ENCODE measurements around the gene CDH16.
"Not testable (repeated sequence)": the region's sequence is repeated elsewhere in the genome, so short reads cannot be mapped to it uniquely, and the experiment has no call there.

CDH16 gene

DNA sequence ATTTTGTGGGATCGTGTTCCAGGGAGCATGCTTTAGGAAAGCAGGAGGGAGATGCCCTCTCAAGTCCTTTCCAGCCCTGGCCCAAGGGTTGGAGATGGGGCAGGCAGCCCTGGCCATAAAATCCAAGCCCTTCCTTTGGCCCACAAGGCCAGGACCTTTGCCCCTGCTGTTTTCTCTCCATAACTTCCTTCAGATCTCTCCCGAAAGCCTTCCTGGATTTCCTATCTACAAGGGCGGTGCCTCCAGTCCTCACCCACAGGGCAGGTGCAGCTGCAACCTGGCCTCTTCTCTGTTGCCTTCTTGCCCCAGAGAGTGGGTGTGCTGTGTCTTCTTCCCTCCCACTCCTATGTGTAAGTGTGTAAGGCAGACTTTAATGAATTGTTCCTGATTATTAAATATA is 46.8 kb downstream of the CDH16 start:
- H3K36me3 Mint-ChIP-seq: peaks cover 1% of the 10 kb centered on the region
- H3K27ac Mint-ChIP-seq: no peak overlapping the region
- no peak for DNase-seq
- no peak overlapping the region for H3K4me3 Mint-ChIP-seq
- no peaks in the 10 kb centered on the region for H3K9me3 Mint-ChIP-seq
- H3K4me1 Mint-ChIP-seq: peaks cover 39% of the 10 kb centered on the region
- CTCF ChIA-PET: interaction anchor here (0.6 to 9.1 kb wide), 5 partner anchors 10 to 144 kb away, joined by 4 to 117 read pairs (median 6); partner anchors contain the start of genes NAE1 and RRAD
- peaks cover 8% of the 10 kb centered on the region for H3K27me3 Mint-ChIP-seq

DNA sequence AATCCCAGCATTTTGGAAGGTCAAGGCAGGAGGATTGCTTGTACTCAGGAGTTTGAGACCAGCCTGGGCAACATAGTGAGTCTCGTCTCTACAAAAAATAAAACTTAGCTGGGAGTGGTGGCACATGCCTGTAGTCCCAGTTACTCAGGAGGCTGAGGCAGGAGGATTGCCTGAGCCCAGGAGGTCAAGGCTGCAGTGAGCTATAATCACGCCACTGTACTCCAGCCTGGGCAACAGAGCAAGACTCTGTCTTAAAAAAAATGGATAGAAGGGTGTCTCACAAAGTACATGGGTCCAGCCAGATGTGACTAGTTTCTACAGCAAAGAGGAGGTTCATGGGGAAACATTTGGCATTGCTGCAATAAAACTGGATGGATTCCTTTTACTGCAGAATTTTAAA is 47.3 kb downstream of the CDH16 start:
- H3K9me3 Mint-ChIP-seq, H3K27ac Mint-ChIP-seq, H3K36me3 Mint-ChIP-seq, H3K27me3 Mint-ChIP-seq, H3K4me3 Mint-ChIP-seq, DNase-seq: not testable (repeated sequence)
- CTCF ChIA-PET: interaction anchor here (9.1 kb wide), 1 partner anchor 42 kb away, joined by 117 read pairs; the partner anchor contains the start of gene NAE1
- H3K4me1 Mint-ChIP-seq: peaks cover 37% of the 10 kb centered on the region

DNA sequence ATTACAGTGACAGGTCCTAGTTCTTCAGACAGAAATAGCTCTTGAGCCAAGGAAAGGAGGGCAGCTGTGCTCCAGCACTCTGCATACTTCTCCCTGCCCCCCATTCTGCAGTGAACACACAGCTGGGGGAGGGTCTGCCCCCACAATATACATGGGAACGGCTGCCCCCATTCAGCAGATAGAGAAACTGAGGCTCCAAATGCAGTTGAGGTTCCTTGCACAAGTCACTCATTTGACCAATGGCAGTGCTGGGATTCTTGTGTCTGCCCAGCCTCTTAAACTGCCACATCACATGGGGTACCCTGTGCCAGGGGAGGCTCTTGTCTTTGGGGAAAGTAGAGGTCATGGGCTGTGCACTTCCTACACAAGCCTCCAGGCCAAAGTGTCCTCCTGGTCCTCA is 49.3 kb downstream of the CDH16 start:
- CTCF ChIA-PET: interaction anchor here (1.6 to 9.1 kb wide), 10 partner anchors 11 to 464 kb away, joined by 4 to 117 read pairs (median 22); partner anchors contain the start of genes CIAO2B, NAE1 and PDP2

DNA sequence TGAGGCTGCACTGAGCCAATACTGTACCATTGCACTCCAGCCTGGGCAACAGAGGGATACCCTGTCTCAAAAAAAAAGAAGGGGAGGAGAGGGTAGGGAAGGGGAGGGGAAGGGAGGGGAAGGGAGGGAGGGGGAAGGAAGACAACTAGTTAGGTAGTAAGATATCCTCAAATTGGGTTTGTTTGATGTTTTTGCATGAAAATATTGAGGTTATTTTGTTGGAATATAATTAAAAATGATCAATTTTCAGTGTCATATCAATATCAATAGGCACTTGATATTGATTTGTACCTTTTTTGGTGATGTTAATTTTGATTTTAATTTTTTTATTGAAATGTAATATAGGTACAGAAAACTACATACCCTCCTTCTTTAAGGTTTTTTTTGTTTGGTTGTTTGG is 55.0 kb downstream of the CDH16 start:
- H3K4me1 Mint-ChIP-seq: peaks cover 2% of the 10 kb centered on the region
- no peak for DNase-seq
- no peak overlapping the region for H3K27ac Mint-ChIP-seq
- H3K4me3 Mint-ChIP-seq: no peak overlapping the region
- no peaks in the 10 kb centered on the region for H3K9me3 Mint-ChIP-seq
- CTCF ChIA-PET: interaction anchor here (1.0 kb wide), 1 partner anchor 32 kb away, joined by 4 read pairs; no protein-coding TSS in a partner anchor
- peaks cover 17% of the 10 kb centered on the region for H3K27me3 Mint-ChIP-seq
- H3K36me3 Mint-ChIP-seq: no peaks in the 10 kb centered on the region

More for the DNA sequence above, 49.3 kb downstream of the CDH16 start:
- Mint-ChIP-seq H3K27me3 (peaks cover 8% of the 10 kb centered on the region), H3K4me3 (no peak overlapping the region), H3K27ac (no peak overlapping the region), H3K36me3 (no peaks in the 10 kb centered on the region), H3K4me1 (peaks cover 21% of the 10 kb centered on the region), H3K9me3 (no peaks in the 10 kb centered on the region)
- no peak for DNase-seq

DNA sequence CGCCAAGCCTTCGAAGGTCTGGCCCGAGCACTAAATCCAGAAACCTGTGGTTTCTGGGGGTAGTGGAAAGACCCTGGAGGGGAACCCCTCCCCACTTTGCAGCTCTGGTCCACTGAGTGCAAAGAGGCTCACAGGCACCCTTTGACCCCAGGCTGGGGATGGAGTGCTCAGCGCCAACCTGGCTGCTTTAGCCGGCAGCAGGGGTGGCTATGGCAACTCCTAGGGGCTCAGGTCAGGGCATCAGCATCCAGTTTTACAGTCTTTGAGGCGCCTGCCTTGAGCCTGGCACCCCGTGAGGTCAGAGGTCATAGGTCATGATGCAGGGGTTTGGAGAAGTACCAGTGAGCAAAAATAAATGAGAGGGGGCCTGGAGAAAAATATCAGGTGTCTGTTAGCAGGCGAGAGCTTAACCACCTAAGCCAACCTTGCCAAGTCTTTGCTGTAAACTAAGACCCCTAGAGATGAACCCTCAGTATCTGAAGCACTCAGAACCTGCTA is 56.6 kb downstream of the CDH16 start:
- Mint-ChIP-seq H3K27me3 (peaks cover 20% of the 10 kb centered on the region), H3K9me3 (no peaks in the 10 kb centered on the region), H3K4me1 (no peaks in the 10 kb centered on the region), H3K36me3 (no peaks in the 10 kb centered on the region), H3K4me3 (no peak overlapping the region), H3K27ac (no peak overlapping the region)
- CTCF ChIA-PET: no interaction called here
- peak; percentile 14 for DNase-seq

DNA sequence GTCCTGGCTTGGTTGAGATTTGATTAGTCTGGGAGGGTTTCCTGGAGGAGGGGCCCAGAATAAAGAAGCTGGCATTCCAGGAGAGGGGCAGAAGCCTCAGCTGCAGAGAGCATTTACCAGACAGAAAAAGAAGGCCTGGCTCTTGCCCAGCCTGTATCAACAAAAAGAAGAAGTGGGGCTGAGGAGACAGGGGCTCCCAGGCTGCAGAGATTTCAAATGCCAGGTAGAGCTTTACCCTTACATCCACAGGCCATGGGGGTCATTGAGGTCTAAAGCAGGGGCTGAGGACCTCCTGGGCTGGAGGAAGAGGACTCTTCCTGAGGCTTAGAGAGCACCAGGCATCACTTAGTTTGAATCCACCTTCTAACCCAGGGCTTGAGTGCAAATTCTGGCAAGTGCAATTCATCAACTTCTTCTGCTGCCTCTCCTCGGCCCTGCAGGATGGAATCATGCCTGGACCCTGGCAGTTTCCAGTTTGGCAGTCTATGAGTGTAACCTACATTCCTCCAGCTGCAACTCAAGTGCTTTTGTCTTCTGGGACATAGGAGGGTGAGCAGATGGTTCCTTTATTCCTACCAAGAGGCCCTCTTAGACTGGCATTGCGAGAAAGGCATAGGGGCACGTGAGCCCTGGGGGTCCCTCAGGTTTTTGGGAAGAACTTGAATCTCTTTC is 59.2 kb downstream of the CDH16 start:
- DNase-seq: peak; percentile 1
- Mint-ChIP-seq H3K4me3 (no peak overlapping the region), H3K4me1 (no peaks in the 10 kb centered on the region), H3K27me3 (peaks cover 23% of the 10 kb centered on the region), H3K36me3 (no peaks in the 10 kb centered on the region), H3K9me3 (no peaks in the 10 kb centered on the region), H3K27ac (no peak overlapping the region)
- CTCF ChIA-PET: interaction anchor here (2.0 to 5.5 kb wide), 2 partner anchors 9 to 28 kb away, joined by 10 to 31 read pairs; partner anchors contain the start of gene NAE1

DNA sequence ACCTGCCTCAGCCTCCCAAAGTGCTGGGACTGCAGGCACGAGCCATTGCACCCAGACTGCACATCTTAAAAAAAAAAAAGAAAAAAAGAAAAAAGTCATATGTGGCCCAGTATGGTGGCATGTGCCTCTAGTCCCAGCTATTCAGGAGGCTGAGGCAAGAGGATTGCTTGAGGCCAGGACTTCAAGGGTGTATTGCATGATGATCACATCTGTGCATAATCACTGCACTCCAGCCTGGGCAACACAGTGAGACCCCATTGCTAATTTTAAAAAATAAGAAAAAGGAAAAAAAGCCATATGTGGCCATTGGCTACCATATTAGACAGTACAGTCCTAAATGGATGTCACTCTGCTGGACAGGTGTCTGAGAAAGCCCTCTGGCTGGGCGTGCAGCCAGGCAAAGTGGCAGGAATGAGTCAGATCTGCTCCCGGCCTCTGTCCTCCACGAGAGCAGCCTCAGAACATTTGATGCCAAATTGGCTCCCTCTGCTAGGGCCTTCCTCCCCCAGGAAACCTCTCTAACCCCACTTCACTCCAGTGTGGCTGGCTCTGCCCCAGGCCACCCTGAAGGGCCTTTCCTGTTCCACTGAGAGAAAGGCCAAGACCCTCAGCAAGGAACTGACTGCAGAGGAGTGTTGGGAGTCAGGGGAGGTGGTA is 59.8 kb downstream of the CDH16 start:
- Mint-ChIP-seq H3K4me1 (no peaks in the 10 kb centered on the region), H3K4me3 (no peak overlapping the region), H3K27me3 (peaks cover 23% of the 10 kb centered on the region), H3K9me3 (no peaks in the 10 kb centered on the region), H3K27ac (no peak overlapping the region), H3K36me3 (no peaks in the 10 kb centered on the region)
- CTCF ChIA-PET: interaction anchor here (5.5 kb wide), 1 partner anchor 9 kb away, joined by 31 read pairs; no protein-coding TSS in a partner anchor
- DNase-seq: peak; percentile 13

Measured in activated naive CD4-positive, alpha-beta T cell treated with anti-CD3 and anti-CD28 coated beads, Interleukin-2, amount 10 ng/mL, durations not matched to agents 7 days and 5 days (primary cell).